SK-N-MC (cell line): Measurements from ENCODE around the gene ACR.

Experiments
- DNase-seq: peaks from one replicate; pipeline ENCODE4 v3.0.0-alpha.2; 2011; ENCODE audit warnings: low read depth, low spot score
- H3K27ac ChIP-seq: fragments of 200-600 bp; sonication (generic); 2 replicates; pipeline ENCODE4 v1.5.1; 2016; ENCODE audit warnings: mixed run types
- H3K36me3 ChIP-seq: fragments of 200-600 bp; sonication (generic); 2 replicates; pipeline ENCODE4 v1.6.1; 2017; ENCODE audit warnings: antibody characterized with exemption, low read length, mixed read lengths; ENCODE audit not compliant: insufficient read depth
- H3K4me3 ChIP-seq: fragments of 200-600 bp; sonication (generic); 2 replicates; pipeline ENCODE4 v1.5.1; 2016
- H3K9ac ChIP-seq: fragments of 200-600 bp; sonication (generic); 2 replicates; pipeline ENCODE4 v1.8.0; 2017; ENCODE audit warnings: mixed run types, mixed read lengths; ENCODE audit not compliant: insufficient read length
- H3K9me3 ChIP-seq: fragments of 200-600 bp; sonication (generic); 2 replicates; pipeline ENCODE4 v1.6.1; 2017; ENCODE audit warnings: low read depth, mild to moderate bottlenecking, antibody characterized with exemption, low read length, moderate library complexity, mixed read lengths
- EZH2 ChIP-seq: fragments of 200-600 bp; sonication (generic); IDR thresholded peaks from one replicate; pipeline ENCODE4 v1.6.1; 2017; ENCODE audit warnings: antibody characterized with exemption
- FOXP2 ChIP-seq: optimal IDR thresholded peaks from 2 replicates; pipeline ENCODE3; 2011; ENCODE audit warnings: mild to moderate bottlenecking, moderate library complexity; ENCODE audit not compliant: insufficient read depth; ENCODE audit errors: extremely low read length, control extremely low read depth
- POLR2AphosphoS5 ChIP-seq: IDR thresholded peaks from 2 replicates; pipeline ENCODE4 v1.6.1; 2012; ENCODE audit warnings: mild to moderate bottlenecking, low read depth, low read length, borderline replicate concordance

ACR gene

DNA sequence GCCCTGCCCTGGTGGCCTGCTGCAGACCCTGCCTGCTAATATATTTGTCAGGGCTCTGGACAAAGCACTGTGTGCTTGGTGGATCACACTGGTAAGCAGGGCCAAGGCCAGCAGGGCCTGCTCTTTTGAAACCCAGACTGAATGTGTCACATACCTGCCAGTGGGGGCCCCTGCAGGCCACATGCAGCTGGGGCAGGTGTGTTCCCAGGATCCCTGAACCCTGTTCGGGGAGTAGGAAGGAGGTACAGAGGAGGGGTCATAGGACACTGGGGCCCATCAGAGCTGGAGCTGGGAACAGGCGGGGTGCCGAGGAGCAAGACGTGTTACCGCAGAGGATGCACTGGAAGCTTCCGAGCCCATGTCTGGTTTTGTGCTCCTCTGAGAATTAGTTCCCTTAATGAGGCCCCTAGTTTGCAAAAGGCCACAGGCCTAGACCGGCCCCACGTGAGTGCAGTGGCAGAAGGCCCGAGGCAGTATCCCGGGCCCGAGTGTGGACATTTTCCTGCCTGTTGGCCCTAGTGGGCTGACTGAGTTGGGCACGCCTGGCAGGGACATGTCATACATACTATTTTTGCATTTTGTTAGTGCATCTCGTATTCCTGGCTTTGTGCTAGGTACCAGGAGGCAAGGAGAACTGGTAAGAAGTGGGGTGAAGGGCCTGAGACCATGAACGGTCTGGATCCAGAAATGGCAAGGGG lies 11.2 kb upstream of the ACR start:
- no peak overlapping the region for H3K27ac ChIP-seq
- no peaks in the 10 kb centered on the region for H3K9me3 ChIP-seq
- H3K36me3 ChIP-seq: no peaks in the 10 kb centered on the region
- no peak overlapping the region for H3K9ac ChIP-seq
- DNase-seq: no peak
- TF ChIP-seq EZH2 (no peak), POLR2AphosphoS5 (no peak), FOXP2 (no peak)
- H3K4me3 ChIP-seq: no peak overlapping the region

DNA sequence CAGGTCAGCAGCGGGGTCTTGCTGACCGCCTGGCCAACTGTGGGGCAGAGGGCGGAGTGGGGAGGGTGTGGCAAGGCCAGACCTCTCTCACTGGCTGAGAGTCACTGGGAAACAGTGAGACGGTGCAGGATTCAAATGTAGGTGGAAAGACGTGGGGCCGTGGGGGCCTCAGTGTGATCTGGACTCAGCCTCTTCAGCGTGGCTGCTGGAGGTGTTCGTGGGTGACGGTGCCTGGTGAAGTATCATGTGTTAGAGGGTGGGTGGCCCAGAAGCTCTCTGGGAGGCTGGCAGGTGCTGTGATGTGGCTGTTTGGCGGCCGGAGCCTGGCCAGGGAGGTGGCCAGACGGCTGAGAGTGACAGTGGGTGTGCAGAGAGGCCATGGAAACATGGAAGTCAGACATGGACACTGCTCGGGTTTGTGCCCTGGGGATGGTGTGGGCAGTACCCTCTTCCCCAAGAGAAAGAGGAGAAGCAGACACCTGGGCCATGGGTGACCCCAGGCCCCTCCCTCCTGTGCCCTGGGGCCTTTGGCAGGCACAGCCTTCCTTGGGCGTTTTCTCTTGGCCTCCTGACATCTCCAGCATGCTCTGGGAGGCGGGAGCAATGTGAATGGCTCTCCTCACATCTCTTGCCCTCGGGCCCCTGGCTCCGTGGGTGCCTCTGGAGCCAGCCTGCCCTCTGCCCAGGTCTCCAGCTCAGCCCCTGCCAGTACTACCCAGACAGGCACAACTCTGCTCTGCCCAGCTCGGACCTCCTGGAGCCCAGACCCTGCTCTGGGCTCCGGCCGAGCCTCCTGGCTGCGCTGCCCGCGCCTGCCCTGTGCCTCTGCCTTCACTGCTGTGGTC lies 10.1 kb upstream of the ACR start:
- no peak for TF ChIP-seq EZH2
- DNase-seq: no peak

DNA sequence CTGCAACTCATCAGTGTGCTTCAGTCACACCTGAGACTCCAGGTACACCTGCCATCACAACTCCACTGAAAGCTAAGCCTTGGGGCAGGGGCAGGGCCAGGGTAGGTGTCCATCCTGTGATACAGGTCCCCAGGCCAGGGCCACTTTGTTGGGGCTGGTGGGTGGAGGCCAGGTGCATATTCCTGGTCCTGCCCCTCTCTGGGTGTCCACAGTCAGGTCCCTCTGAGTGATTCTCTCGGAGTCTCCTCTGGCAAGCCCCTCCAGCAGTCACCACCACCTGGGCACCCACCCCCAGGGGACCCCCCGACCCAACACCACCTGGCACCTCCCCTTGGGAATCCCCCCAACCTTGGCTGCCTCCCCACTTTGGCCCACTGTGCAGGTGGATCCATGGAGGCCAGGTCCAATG lies 9.5 kb upstream of the ACR start:
- Histone ChIP-seq H3K27ac (no peak overlapping the region), H3K36me3 (no peaks in the 10 kb centered on the region), H3K9ac (no peak overlapping the region), H3K9me3 (no peaks in the 10 kb centered on the region), H3K4me3 (no peak overlapping the region)
- TF ChIP-seq POLR2AphosphoS5: no peak
- no peak for TF ChIP-seq EZH2
- TF ChIP-seq FOXP2: no peak
- no peak for DNase-seq

More for the DNA sequence above, 10.1 kb upstream of the ACR start:
- H3K9ac ChIP-seq: no peak overlapping the region
- H3K9me3 ChIP-seq: no peaks in the 10 kb centered on the region
- no peaks in the 10 kb centered on the region for H3K36me3 ChIP-seq
- no peak overlapping the region for H3K4me3 ChIP-seq
- H3K27ac ChIP-seq: no peak overlapping the region

- Histone ChIP-seq H3K9me3 (no peaks in the 10 kb centered on the region), H3K27ac (no peak overlapping the region), H3K4me3 (no peak overlapping the region), H3K36me3 (no peaks in the 10 kb centered on the region), H3K9ac (no peak overlapping the region)
- TF ChIP-seq FOXP2 (no peak), POLR2AphosphoS5 (no peak), EZH2 (no peak)
- DNase-seq: no peak
Observed at GRCh38 chr22:50729391-50730012, 8.5 kb upstream of the ACR start.

GRCh38 chr22:50730013-50730891 lies 7.8 kb upstream of the ACR start:
- TF ChIP-seq EZH2: no peak
- no peak for TF ChIP-seq FOXP2
- TF ChIP-seq POLR2AphosphoS5: no peak
- Histone ChIP-seq H3K4me3 (no peak overlapping the region), H3K9me3 (no peaks in the 10 kb centered on the region), H3K27ac (no peak overlapping the region), H3K9ac (no peak overlapping the region), H3K36me3 (no peaks in the 10 kb centered on the region)
- DNase-seq: no peak

DNA sequence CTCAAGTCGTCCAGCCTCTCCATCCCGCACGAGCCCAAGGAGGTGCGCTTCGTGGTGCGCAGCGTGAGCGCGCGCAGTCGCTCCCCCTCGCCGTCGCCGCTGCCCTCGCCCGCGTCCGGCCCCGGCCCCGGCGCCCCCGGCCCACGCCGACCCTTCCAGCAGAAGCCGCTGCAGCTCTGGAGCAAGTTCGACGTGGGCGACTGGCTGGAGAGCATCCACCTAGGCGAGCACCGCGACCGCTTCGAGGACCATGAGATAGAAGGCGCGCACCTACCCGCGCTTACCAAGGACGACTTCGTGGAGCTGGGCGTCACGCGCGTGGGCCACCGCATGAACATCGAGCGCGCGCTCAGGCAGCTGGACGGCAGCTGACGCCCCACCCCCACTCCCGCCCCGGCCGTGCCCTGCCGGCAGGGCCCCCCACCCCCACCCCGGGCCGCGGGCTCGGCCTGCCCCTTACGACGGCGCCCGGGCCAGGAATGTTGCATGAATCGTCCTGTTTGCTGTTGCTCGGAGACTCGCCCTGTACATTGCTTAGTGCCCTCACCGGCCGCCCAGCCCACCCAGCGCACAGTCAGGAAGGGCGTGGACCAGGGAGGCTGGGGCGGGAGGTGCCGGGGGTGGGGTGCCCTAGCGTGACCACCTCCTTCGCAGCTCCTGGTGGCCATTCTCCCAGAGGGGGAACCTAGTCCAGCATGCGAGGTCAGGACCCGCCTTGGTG lies 6.9 kb upstream of the ACR start:
- H3K9ac ChIP-seq: no peak overlapping the region
- no peaks in the 10 kb centered on the region for H3K9me3 ChIP-seq
- DNase-seq: no peak
- H3K27ac ChIP-seq: no peak overlapping the region
- no peaks in the 10 kb centered on the region for H3K36me3 ChIP-seq
- no peak for TF ChIP-seq FOXP2
- no peak for TF ChIP-seq POLR2AphosphoS5
- no peak for TF ChIP-seq EZH2
- no peak overlapping the region for H3K4me3 ChIP-seq

DNA sequence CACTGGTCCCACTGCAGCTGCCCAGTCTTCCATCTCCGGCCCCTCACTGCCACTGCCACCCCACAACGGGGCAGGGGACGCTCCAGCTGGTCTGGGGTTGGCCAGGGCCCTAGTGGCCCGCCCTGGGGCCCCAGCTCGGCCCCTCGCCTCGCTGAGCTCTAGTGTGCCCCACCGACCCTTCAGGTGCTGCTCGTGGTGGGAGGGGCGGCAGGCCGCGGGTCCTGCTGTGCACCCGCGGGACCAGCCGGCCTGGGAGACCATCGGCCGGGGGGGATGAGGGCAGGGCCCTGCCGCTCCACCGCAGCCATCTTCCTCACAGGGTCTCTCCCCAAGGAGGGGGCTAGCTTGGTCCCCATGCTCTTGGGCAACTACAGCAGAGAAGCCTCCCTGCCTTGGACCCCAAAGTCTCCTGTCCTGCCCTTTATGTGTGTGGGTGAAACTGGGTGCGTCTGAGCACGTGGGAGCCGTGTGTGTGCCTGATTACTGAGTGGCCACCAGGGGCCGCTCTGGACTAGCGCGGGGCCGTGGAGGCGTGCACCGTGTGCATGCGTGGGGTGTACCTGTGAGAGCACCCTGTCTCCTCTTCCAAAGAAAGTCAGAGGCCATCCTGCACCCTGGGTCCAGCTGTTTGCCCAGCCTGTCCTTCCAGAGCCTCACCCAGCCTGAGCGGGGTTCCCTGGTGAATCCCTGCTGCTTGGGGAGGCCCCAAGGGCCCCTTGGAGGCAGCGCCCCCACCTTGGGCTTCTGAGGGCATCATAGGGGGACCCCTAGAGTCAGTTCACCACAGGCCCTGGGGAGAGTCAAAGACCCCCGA lies 6.0 kb upstream of the ACR start:
- Histone ChIP-seq H3K27ac (no peak overlapping the region), H3K4me3 (no peak overlapping the region), H3K9ac (no peak overlapping the region), H3K9me3 (no peaks in the 10 kb centered on the region), H3K36me3 (no peaks in the 10 kb centered on the region)
- no peak for DNase-seq
- TF ChIP-seq FOXP2 (no peak), EZH2 (no peak), POLR2AphosphoS5 (no peak)
